ENCODE measurements around the gene TULP1.

TULP1 gene

GRCh38 chr6:35496036-35496840, 16.5 kb downstream of the TULP1 start:
- DNase-seq, result peak in 1 of 6 experiments; percentile 31

GRCh38 chr6:35495258-35496035, 17.2 kb downstream of the TULP1 start:
- DNase-seq, result no peak

- no peak for DNase-seq
Observed at GRCh38 chr6:35494161-35494563, 18.5 kb downstream of the TULP1 start.

GRCh38 chr6:35493307-35493983, 19.3 kb downstream of the TULP1 start:
- no peak for DNase-seq

- no peak for DNase-seq
Observed at GRCh38 chr6:35492974-35493284, 19.8 kb downstream of the TULP1 start.

- no peak for DNase-seq
Observed at GRCh38 chr6:35492258-35492973, 20.3 kb downstream of the TULP1 start.

GRCh38 chr6:35491558-35492257, 21.0 kb downstream of the TULP1 start:
- DNase-seq, result no peak

- DNase-seq, result no peak
Observed at GRCh38 chr6:35490821-35491557, 21.7 kb downstream of the TULP1 start.

- no peak for DNase-seq
Observed at GRCh38 chr6:35489995-35490791, 22.5 kb downstream of the TULP1 start.

- no peak for DNase-seq
Observed at GRCh38 chr6:35489066-35489465, 23.6 kb downstream of the TULP1 start.

GRCh38 chr6:35488517-35488862, 24.2 kb downstream of the TULP1 start:
- DNase-seq, result no peak

GRCh38 chr6:35487658-35488516, 24.8 kb downstream of the TULP1 start:
- DNase-seq, result no peak

GRCh38 chr6:35486005-35486925, 26.4 kb downstream of the TULP1 start:
- DNase-seq, result no peak

GRCh38 chr6:35485402-35485877, 27.3 kb downstream of the TULP1 start:
- DNase-seq, result no peak

- DNase-seq, result no peak
Observed at GRCh38 chr6:35484921-35485392, 27.7 kb downstream of the TULP1 start.

- no peak for DNase-seq
Observed at GRCh38 chr6:35483893-35484645, 28.6 kb downstream of the TULP1 start.

- DNase-seq, result no peak
Observed at GRCh38 chr6:35483490-35483889, 29.2 kb downstream of the TULP1 start.

GRCh38 chr6:35483062-35483461, 29.6 kb downstream of the TULP1 start:
- DNase-seq, result no peak
